ENCODE results near the gene SMG5.

DNA sequence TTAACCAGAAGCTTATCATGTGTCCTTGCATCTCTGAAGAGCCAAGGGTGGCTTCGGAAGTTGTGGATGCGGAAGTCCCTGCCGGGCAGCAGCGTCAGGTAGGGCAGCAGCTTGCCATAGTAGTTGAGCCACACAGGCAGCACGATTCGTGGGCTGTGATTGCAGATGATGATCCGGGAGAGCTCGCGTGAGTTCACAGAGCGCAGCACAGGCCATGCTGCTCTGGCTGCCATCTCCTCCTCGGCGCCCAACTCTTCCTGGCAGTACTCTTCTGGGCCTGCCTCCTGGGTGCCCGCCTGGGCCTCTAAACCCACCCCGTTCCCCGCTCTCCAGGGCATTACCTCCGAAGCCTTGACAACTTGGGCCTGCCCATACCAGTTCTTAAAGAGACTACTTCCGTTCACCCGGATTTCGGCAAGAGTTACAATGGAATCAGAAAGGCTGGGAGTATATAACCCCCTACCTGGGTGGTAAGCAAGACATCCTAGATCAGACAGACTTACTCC, 16.3 kb upstream of the SMG5 start, which contains the start of gene VHLL:
- TF ChIP-seq ZNF311 (tag by site-specific recombination; IDR thresholded peaks at IDR 0.05; ENCODE audit: borderline replicate concordance) = no peak
- TF ChIP-seq, protein P1, sequence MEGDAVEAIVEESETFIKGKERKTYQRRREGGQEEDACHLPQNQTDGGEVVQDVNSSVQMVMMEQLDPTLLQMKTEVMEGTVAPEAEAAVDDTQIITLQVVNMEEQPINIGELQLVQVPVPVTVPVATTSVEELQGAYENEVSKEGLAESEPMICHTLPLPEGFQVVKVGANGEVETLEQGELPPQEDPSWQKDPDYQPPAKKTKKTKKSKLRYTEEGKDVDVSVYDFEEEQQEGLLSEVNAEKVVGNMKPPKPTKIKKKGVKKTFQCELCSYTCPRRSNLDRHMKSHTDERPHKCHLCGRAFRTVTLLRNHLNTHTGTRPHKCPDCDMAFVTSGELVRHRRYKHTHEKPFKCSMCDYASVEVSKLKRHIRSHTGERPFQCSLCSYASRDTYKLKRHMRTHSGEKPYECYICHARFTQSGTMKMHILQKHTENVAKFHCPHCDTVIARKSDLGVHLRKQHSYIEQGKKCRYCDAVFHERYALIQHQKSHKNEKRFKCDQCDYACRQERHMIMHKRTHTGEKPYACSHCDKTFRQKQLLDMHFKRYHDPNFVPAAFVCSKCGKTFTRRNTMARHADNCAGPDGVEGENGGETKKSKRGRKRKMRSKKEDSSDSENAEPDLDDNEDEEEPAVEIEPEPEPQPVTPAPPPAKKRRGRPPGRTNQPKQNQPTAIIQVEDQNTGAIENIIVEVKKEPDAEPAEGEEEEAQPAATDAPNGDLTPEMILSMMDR (tag by site-specific recombination; IDR thresholded peaks at IDR 0.05) = no peak

Data from HEK293 (cell line).